NCI-H748 (cell line): ENCODE data around the gene FNDC5.
"Not testable (repeated sequence)": the region's sequence is repeated elsewhere in the genome, so short reads cannot be mapped to it uniquely, and the experiment has no call there.

ENCODE experiments used
- DNase-seq: peaks from one replicate; lab custom pipeline; 2025; ENCODE audit not compliant: unreplicated experiment; lab: John Stamatoyannopoulos, UW

FNDC5 gene

GRCh38 chr1:32870615-32871363, at the start of gene FNDC5:
Gene FNDC5, minus strand, starts transcription at chr1:32870912.
- peak; percentile 48 for DNase-seq

- no peak for DNase-seq
Measured at GRCh38 chr1:32919811-32920733, 49.4 kb upstream of the FNDC5 start.

- no peak for DNase-seq
Measured at GRCh38 chr1:32918179-32918578, 47.5 kb upstream of the FNDC5 start.

GRCh38 chr1:32917521-32917920, 46.8 kb upstream of the FNDC5 start:
- no peak for DNase-seq

GRCh38 chr1:32915766-32916706, 45.3 kb upstream of the FNDC5 start:
- DNase-seq: no peak

- DNase-seq: no peak
Measured at GRCh38 chr1:32910319-32910718, 39.6 kb upstream of the FNDC5 start.

- DNase-seq: no peak
Measured at GRCh38 chr1:32907435-32907834, 36.7 kb upstream of the FNDC5 start.

- DNase-seq: no peak
Measured at GRCh38 chr1:32906654-32907053, 35.9 kb upstream of the FNDC5 start.

- DNase-seq: not testable (repeated sequence)
Measured at GRCh38 chr1:32905588-32905987, 34.9 kb upstream of the FNDC5 start.

GRCh38 chr1:32904797-32905196, 34.1 kb upstream of the FNDC5 start:
- DNase-seq: peak; percentile 16

GRCh38 chr1:32903991-32904785, 33.5 kb upstream of the FNDC5 start:
- DNase-seq: no peak

- no peak for DNase-seq
Measured at GRCh38 chr1:32902535-32902920, 31.8 kb upstream of the FNDC5 start.

GRCh38 chr1:32901823-32902534, 31.3 kb upstream of the FNDC5 start:
- no peak for DNase-seq

- peak; percentile 53 for DNase-seq
Measured at GRCh38 chr1:32900956-32901822, 30.5 kb upstream of the FNDC5 start, which contains the start of gene TMEM54. Gene TMEM54, minus strand, starts transcription at chr1:32901389. Its CDS starts 151 bp downstream, at chr1:32901238.

- peak; percentile 12 for DNase-seq
Measured at GRCh38 chr1:32900371-32900955, 29.8 kb upstream of the FNDC5 start.

- no peak for DNase-seq
Measured at GRCh38 chr1:32899586-32900296, 29.0 kb upstream of the FNDC5 start.

- no peak for DNase-seq
Measured at GRCh38 chr1:32898958-32899357, 28.2 kb upstream of the FNDC5 start.
